Inflammatory macrophage treated with lipopolysaccharide for 1 hour (primary cell): ENCODE results near the gene AK4.
A peak's percentile ranks its signal among the peaks of the same experiment; 100 is the strongest.

Source experiments
- DNase-seq, 2 donors: peaks; one replicate each; pipeline ENCODE4 v3.0.0-alpha.2; 2020 to 2022

Gene AK4

GRCh38 chr1:65255035-65255655 is 107.1 kb downstream of the AK4 start:
- DNase-seq: no peak

DNA sequence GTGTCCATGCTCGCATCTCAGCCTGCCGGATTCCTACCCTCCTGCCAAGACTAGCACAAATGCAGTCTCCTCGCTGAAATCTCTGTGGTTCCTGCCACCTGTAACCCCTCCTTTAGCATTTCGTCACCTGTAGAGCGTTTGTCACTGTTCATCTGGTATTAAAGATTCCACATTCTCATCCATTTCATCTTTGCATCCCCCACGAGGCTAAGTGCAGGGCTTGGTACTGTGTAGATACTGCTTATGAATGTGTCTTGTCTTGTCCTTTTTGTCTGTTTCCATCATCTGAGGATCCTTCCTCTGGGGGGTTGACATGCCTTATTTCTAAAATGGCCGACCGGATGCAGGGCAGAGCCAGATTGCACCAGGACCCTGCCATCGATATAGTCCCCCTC is 107.7 kb downstream of the AK4 start:
- DNase-seq: no peak

GRCh38 chr1:65256860-65257708 is 109.1 kb downstream of the AK4 start:
- DNase-seq: no peak

DNA sequence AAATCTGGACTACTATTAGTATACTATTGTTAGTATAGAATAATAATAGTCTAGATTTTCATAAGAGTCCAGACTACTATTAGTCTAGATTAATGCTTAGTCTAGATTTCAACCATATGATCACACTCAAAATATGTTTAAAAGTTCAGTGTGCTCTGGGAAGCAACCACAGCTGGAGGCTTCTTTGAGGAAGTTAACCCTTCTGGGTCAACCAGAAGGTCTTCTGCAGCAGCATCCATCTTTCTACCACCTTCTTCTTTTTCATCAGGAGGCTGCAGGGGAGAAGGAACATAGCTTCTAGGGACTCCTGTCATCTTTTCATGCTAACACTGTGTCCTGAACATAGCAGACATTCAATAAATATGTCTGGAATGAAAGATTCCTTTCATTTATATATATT is 110.1 kb downstream of the AK4 start:
- DNase-seq: no peak

- no peak for DNase-seq
Measured at GRCh38 chr1:65259816-65260215, 111.8 kb downstream of the AK4 start.

GRCh38 chr1:65260851-65261473 is 113.0 kb downstream of the AK4 start:
- peak; percentile 67 to 91 for DNase-seq

GRCh38 chr1:65263286-65263685 is 115.3 kb downstream of the AK4 start:
- no peak for DNase-seq

DNA sequence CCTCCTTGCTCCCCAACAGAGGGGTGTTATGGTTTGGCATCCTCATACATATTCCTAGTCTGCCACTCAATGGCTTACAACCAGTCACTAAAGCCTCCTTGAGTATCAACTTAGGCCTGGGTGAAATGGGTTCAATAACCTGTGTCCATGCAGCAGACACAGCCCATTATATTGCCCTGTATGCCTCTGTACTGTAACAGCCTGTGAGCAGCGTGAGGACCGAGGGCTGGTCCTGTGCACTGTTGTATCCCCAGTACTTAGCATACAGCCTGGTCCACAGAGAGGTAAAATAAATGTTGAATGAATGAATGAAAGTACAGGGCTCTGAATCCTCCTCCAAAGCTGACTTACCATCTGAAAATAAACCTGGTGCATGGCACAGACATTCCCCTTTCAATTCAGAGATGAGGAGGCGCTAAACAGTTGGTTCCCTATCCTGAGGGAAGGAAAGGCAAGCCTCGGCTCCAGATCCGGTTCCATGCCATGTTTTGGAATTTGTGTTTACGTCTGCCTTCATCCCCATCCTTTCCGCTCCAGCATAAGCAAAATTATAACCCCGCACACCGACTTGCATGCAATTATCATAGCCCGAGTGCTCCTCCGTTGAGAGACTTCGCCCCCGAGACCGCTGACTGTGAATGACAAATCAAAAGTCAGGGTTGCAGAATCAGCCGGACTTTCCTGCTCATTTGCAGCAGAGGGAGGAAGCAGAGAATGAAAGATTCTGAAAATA is 116.4 kb downstream of the AK4 start:
- DNase-seq: peak; percentile 60 to 63

DNA sequence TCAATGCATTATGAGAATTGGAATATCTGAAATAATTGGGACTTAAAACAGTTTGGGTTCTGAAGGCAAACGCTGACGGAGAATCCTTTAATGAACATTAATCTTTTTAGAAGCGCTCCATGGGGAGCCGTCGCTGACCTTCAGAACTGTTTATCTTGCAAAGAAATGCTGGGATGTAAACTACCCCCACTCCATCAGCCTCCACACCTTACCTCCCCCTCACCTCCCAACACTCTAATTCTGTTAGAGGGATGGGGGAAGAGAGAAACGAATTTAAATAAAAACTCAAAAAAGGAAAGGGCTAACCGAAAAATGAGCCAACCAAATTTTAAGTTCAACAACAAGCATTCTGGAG is 117.3 kb downstream of the AK4 start:
- DNase-seq: no peak

GRCh38 chr1:65265651-65266351 is 117.8 kb downstream of the AK4 start:
- DNase-seq: no peak

DNA sequence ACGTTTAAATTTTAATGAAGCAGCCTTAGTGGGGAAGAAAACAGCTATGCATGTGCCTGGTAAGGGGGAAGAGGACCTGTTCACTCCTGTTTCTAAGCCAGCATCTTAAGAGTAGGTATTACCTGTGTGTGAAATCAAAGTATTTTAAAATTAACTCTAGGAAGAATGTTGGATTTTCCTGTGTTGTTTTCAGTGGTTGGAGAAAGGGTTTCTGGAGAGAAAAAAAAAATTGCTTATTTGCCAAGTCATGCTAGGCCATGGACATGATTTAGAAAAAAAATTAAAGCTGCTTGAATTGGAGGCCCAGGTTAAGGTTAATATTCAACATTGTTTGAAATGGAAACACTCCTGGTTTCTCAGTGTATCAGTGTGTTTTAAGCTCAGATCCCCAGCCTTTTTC is 118.5 kb downstream of the AK4 start:
- DNase-seq: no peak

GRCh38 chr1:65267271-65267670 is 119.3 kb downstream of the AK4 start:
- no peak for DNase-seq

DNA sequence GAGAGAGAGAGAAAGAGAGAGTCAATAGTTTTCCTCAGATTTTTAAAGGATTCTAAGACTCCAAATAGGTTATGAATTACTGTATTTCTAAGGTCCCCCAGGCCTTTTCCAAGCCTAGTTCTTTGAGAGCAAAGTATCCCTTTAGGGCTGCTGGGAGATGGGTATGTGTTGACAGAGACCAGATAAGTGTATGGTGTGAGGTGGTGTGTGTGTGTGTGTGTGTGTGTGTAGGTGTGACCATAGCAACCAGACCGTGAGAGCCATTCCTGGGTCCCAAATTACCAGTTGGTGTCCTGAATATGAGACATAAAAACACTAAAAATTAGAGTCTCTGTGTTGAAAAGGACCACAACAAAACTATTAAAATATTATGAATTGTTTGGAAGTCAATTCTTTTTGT is 119.7 kb downstream of the AK4 start:
- DNase-seq: no peak

DNA sequence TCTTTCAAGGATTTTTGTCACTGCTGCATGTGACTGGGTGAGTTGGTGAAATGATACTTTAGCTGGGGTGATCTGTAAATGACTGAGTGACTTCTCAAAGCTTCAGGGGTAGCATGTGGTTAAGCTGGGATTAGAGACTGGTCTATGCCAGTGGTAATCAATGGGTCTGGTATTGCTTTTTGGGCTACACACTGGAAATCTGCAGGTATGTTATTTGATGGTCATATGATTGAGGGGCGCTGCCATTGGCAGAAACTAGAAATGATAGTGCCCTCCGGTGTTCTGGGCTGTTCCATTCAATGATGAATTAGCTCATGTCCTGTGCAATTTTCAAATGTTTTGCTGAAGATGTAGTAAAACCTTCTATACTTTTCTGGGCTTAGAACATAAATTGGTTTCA is 121.6 kb downstream of the AK4 start:
- no peak for DNase-seq

GRCh38 chr1:65276197-65276939 is 128.4 kb downstream of the AK4 start:
- DNase-seq: no peak

GRCh38 chr1:65277605-65278347 is 129.8 kb downstream of the AK4 start:
- no peak for DNase-seq

- no peak for DNase-seq
Measured at GRCh38 chr1:65278376-65279069, 130.5 kb downstream of the AK4 start.

DNA sequence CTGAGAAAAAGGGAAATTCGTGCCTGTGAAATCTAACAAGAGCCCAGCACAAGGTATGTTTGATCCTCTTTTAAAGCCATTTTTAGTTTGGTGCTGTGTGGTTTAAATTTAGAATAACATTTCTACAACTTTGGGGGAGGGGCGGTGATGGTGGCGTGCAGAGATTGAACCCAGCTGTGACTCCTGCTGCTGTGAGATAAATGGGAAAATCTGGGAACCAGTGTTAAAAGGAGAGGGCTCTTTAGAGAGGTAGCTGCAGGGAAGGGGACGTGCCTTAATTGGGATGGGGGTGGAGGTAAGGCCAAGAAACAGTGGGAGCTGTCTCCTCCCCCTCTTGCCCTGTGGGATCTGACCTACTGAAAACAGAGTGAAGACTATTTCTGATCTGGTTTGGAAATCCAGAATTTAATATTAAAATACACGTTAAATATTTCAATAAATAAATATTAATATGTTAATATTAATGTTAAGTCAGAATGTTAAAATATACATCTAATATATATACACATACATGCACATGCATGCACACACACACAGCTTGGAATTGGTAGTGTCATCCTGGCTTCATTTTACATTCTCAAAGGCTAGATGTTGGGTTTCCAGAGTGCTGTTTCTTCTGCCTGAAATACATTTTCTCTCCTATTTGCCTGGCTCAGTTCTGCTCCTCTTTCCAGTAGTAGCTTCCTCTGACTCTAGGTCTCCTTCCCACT is 131.2 kb downstream of the AK4 start:
- DNase-seq: no peak
